H1 (cell line): ENCODE data around the gene IGFBP4. TPM values are rescaled to one million over a fixed set of nuclear protein-coding genes. Genes with fewer than 3 reads are reported as not detected.

Experiments used
- CTCF ChIA-PET: fragments of 300-600 bp; sonication (Branson Sonifier 250); formaldehyde crosslinking; loops from one replicate; lab custom pipeline; 2021; ENCODE audit not compliant: partially characterized antibody; lab: Charles Lee
- POLR2A ChIA-PET: fragments of 300-600 bp; sonication (Branson Sonifier 250); formaldehyde crosslinking; loops from one replicate; lab custom pipeline; 2021; ENCODE audit warnings: inconsistent platforms; ENCODE audit not compliant: partially characterized antibody; lab: Charles Lee
- DNase-seq, 2 experiments: peaks; one replicate each; pipeline versions ENCODE4 v3.0.0 to v3.0.0-alpha.2; 2010 to 2022; ENCODE audit warnings: low spot score in 2 of 2, low read depth in 1 of 2, mixed read lengths in 1 of 2
- FAIRE-seq: peaks from 2 replicates; lab custom pipeline; 2011; peaks lifted over from hg19 to GRCh38; lab: Jason Lieb, UNC
- H2AFZ ChIP-seq: 2 replicates; pipeline ENCODE4 v1.8.1; 2012; ENCODE audit warnings: low read length, inconsistent platforms
- H2AK5ac ChIP-seq: 2 replicates; pipeline ENCODE4 v1.6.1; 2013; ENCODE audit warnings: low read depth, low read length
- H2BK120ac ChIP-seq: replicated peaks from 2 replicates; pipeline ENCODE3; 2013; ENCODE audit warnings: low read depth, low read length, inconsistent platforms
- H2BK12ac ChIP-seq: 2 replicates; pipeline ENCODE4 v1.6.1; 2013; ENCODE audit warnings: low read depth, low read length
- H2BK15ac ChIP-seq: 2 replicates; pipeline ENCODE4 v1.6.1; 2013; ENCODE audit warnings: low read length
- H2BK20ac ChIP-seq: 2 replicates; pipeline ENCODE4 v1.6.1; 2013; ENCODE audit warnings: low read length
- H2BK5ac ChIP-seq: 2 replicates; pipeline ENCODE4 v1.6.1; 2013; ENCODE audit warnings: low read depth, low read length
- H3K14ac ChIP-seq: 2 replicates; pipeline ENCODE4 v1.6.1; 2013; ENCODE audit warnings: inconsistent platforms; ENCODE audit not compliant: insufficient read length
- H3K18ac ChIP-seq: 2 replicates; pipeline ENCODE4 v1.6.1; 2013; ENCODE audit warnings: low read length; ENCODE audit errors: extremely low read depth
- H3K23ac ChIP-seq: 2 replicates; pipeline ENCODE4 v1.6.1; 2013; ENCODE audit warnings: inconsistent platforms; ENCODE audit not compliant: insufficient read length
- H3K23me2 ChIP-seq: 2 replicates; pipeline ENCODE4 v1.6.1; 2013; ENCODE audit warnings: low read depth, low read length
- H3K27ac ChIP-seq: 2 replicates; pipeline ENCODE4 v1.6.1; 2011; ENCODE audit warnings: low read depth, low read length, inconsistent platforms
- H3K27me3 ChIP-seq, 4 experiments: replicated peaks in 1 of 4; 1 replicate in 1 of 4; 2 replicates in 3 of 4; pipeline versions ENCODE4 v1.6.1 to v1.8.1; 2011 to 2013; ENCODE audit warnings: low read length in 3 of 4, mild to moderate bottlenecking in 3 of 4, inconsistent platforms in 2 of 4, mixed read lengths in 2 of 4, moderate library complexity in 1 of 4; ENCODE audit not compliant: control insufficient read depth in 3 of 4, insufficient read depth in 3 of 4; ENCODE audit errors: extremely low read depth in 1 of 4
- H3K36me3 ChIP-seq, 4 experiments: 2 replicates each; pipeline versions ENCODE4 v1.6.1 to v1.8.1; 2011 to 2013; ENCODE audit warnings: mild to moderate bottlenecking in 4 of 4, low read length in 3 of 4, moderate library complexity in 2 of 4, control low read depth in 1 of 4, inconsistent platforms in 1 of 4; ENCODE audit not compliant: insufficient read depth in 4 of 4, control insufficient read depth in 2 of 4
- H3K4ac ChIP-seq: replicated peaks from 2 replicates; pipeline ENCODE3; 2013; ENCODE audit warnings: low read length, low read depth, mixed read lengths, inconsistent platforms; ENCODE audit not compliant: insufficient read length
- H3K4me1 ChIP-seq, 4 experiments: replicated peaks in 1 of 4; 1 replicate in 1 of 4; 2 replicates in 3 of 4; pipeline versions ENCODE4 v1.6.1 to v1.8.1; 2011 to 2013; ENCODE audit warnings: low read length in 3 of 4, inconsistent platforms in 2 of 4, mixed read lengths in 1 of 4; ENCODE audit not compliant: insufficient read depth in 4 of 4, control insufficient read depth in 3 of 4
- H3K4me2 ChIP-seq, 2 experiments: 2 replicates each; pipeline versions ENCODE4 v1.6.1 to v1.8.1; 2011 to 2013; ENCODE audit warnings: low read depth in 2 of 2, low read length in 2 of 2, control low read depth in 1 of 2, inconsistent platforms in 1 of 2, mild to moderate bottlenecking in 1 of 2; ENCODE audit not compliant: insufficient read depth in 1 of 2
- H3K4me3 ChIP-seq, 4 experiments: fragments of 200-600, 300-600 bp in 1 of 4; sonication (generic), shearing (Covaris generic), sonication (Bioruptor Twin) in 1 of 4; 2 replicates each; pipeline versions ENCODE4 v1.5.1 to v1.8.1; 2011 to 2016; ENCODE audit warnings: low read length in 4 of 4, low read depth in 3 of 4, control low read depth in 2 of 4, inconsistent platforms in 2 of 4, mild to moderate bottlenecking in 2 of 4, mixed read lengths in 1 of 4, moderate library complexity in 1 of 4; ENCODE audit not compliant: insufficient read depth in 2 of 4; ENCODE audit errors: extremely low read depth in 1 of 4
- H3K56ac ChIP-seq: replicated peaks from 2 replicates; pipeline ENCODE3; 2013; ENCODE audit warnings: low read depth, mild to moderate bottlenecking, mixed read lengths, low read length, inconsistent platforms; ENCODE audit not compliant: insufficient read length
- H3K79me1 ChIP-seq: 2 replicates; pipeline ENCODE4 v1.6.1; 2013; ENCODE audit warnings: low read depth, low read length, control low read depth
- H3K79me2 ChIP-seq, 2 experiments: 2 replicates each; pipeline versions ENCODE4 v1.6.1 to v1.8.1; 2012 to 2013; ENCODE audit warnings: low read length in 2 of 2, mild to moderate bottlenecking in 2 of 2, inconsistent platforms in 1 of 2; ENCODE audit not compliant: insufficient read depth in 2 of 2, control insufficient read depth in 1 of 2
- H3K9ac ChIP-seq, 4 experiments: replicated peaks in 1 of 4; 1 replicate in 1 of 4; 2 replicates in 3 of 4; pipeline versions ENCODE4 v1.6.1 to v1.8.1; 2011 to 2013; ENCODE audit warnings: low read depth in 3 of 4, low read length in 3 of 4, control low read depth in 2 of 4, mild to moderate bottlenecking in 2 of 4, moderate library complexity in 2 of 4, inconsistent platforms in 1 of 4; ENCODE audit errors: extremely low read depth in 1 of 4
- H3K9me3 ChIP-seq, 2 experiments: 2 replicates each; pipeline versions ENCODE4 v1.6.1 to v1.8.1; 2012 to 2013; ENCODE audit warnings: mild to moderate bottlenecking in 2 of 2, moderate library complexity in 2 of 2, control low read depth in 1 of 2, inconsistent platforms in 1 of 2, low read depth in 1 of 2, low read length in 1 of 2, mixed read lengths in 1 of 2; ENCODE audit not compliant: insufficient read depth in 2 of 2
- H4K20me1 ChIP-seq, 2 experiments: replicated peaks in 1 of 2; 2 replicates each; pipeline versions ENCODE3 to v1.8.1; 2011 to 2013; ENCODE audit warnings: inconsistent platforms in 2 of 2, low read length in 2 of 2, mild to moderate bottlenecking in 1 of 2; ENCODE audit not compliant: insufficient read depth in 2 of 2, control insufficient read depth in 1 of 2
- H4K5ac ChIP-seq: 2 replicates; pipeline ENCODE4 v1.6.1; 2013; ENCODE audit warnings: low read length, low read depth, mixed read lengths, inconsistent platforms; ENCODE audit not compliant: insufficient read length
- H4K8ac ChIP-seq: 2 replicates; pipeline ENCODE4 v1.8.0; 2013; ENCODE audit warnings: mild to moderate bottlenecking, moderate library complexity, low read length, inconsistent platforms; ENCODE audit not compliant: insufficient read depth; ENCODE audit errors: extremely low read depth
- H4K91ac ChIP-seq: replicated peaks from 2 replicates; pipeline ENCODE3; 2013; ENCODE audit warnings: low read length, mixed read lengths, inconsistent platforms; ENCODE audit not compliant: insufficient read length
- ASH2L ChIP-seq: fragments of 200-600, 300-600 bp; sonication (generic); IDR thresholded peaks from one replicate; pipeline ENCODE4 v1.7.1; 2017; ENCODE audit warnings: low read length
- ATF2 ChIP-seq: IDR thresholded peaks from 2 replicates; pipeline ENCODE4 v1.6.1; 2012; ENCODE audit warnings: low read length, inconsistent platforms
- CTCF ChIP-seq, 3 experiments: IDR thresholded peaks; 1 replicate in 2 of 3; 2 replicates in 1 of 3; pipeline versions ENCODE4 v1.5.1 to v1.6.1; 2011; ENCODE audit warnings: low read length in 3 of 3, mild to moderate bottlenecking in 3 of 3, inconsistent platforms in 2 of 3, low read depth in 1 of 3, moderate library complexity in 1 of 3; ENCODE audit not compliant: insufficient read depth in 1 of 3; ENCODE audit errors: control extremely low read depth in 1 of 3
- KDM4A ChIP-seq: IDR thresholded peaks from one replicate; pipeline ENCODE4 v1.7.1; 2012; ENCODE audit warnings: low read depth, mild to moderate bottlenecking, moderate library complexity, low read length, inconsistent platforms; ENCODE audit not compliant: severe bottlenecking
- TAF1 ChIP-seq: IDR thresholded peaks from 2 replicates; pipeline ENCODE4 v1.6.1; 2011; ENCODE audit warnings: mild to moderate bottlenecking, low read depth, low read length
- TAF7 ChIP-seq: optimal IDR thresholded peaks from 2 replicates; pipeline ENCODE3; 2011; ENCODE audit warnings: low read depth, mild to moderate bottlenecking, inconsistent platforms, low read length, moderate library complexity, borderline replicate concordance
- WGBS, 2 experiments: shearing (Covaris generic) in 1 of 2; methylation state at CpG; one replicate each; pipeline versions ENCODE4 v1.1.6 to v1.1.7; 2013 to 2015; ENCODE audit warnings: low lambda C conversion rate in 2 of 2, mixed read lengths in 2 of 2, inconsistent platforms in 1 of 2, low coverage in 1 of 2, missing lambda C conversion rate in 1 of 2; ENCODE audit not compliant: insufficient replicate concordance in 2 of 2, insufficient coverage in 1 of 2, insufficient read length in 1 of 2; ENCODE audit errors: extremely low coverage in 1 of 2, missing lambda C conversion rate in 1 of 2; 5-methylcytosine and 5-hydroxymethylcytosine counted together
- polyA plus RNA-seq, 7 experiments: library from polyadenylated mRNA; depleted of rRNA in 3 of 7; stranded (reverse) in 5 of 7; unstranded in 2 of 7; fragments of >200 nt in 5 of 7; fragments of 200-250 nt in 2 of 7; gene quantifications; 1 replicate in 5 of 7; 2 replicates in 1 of 7; 4 replicates in 1 of 7; pipeline versions ENCODE4 v1.2.1 to v1.2.3, GENCODE V29; 2011 to 2013; ENCODE audit warnings: missing spikeins in 2 of 7, mixed read lengths in 2 of 7
- total RNA-seq: library from RNA; stranded (reverse); fragmentation: NEBNext Ultra II Directional; extraction: Animal tissue kit (Norgen Biotek cat#: 25700); gene quantifications from 2 replicates; pipeline ENCODE4 v1.2.1, GENCODE V29; 2021

Gene IGFBP4
- total and polyA plus RNA-seq, 2 of the 8 experiments (the other 6 are each of a cell fraction or from before 2014, with no cell fraction given): 85.5 to 105 TPM

GRCh38 chr17:40442392-40443195 is 656 bp upstream of the IGFBP4 start:
- H3K23ac ChIP-seq: no peak overlapping the region
- no peak overlapping the region for H4K5ac ChIP-seq
- H2AK5ac ChIP-seq: no peak overlapping the region
- H3K9me3 ChIP-seq: no peaks in the 10 kb centered on the region
- peak overlapping the region; percentile 47 for H3K56ac ChIP-seq
- peak overlapping the region; percentile 60; the same call in 1 of the 2 replicates for H2BK12ac ChIP-seq
- H3K18ac ChIP-seq: peak overlapping the region; percentile 90
- H2BK15ac ChIP-seq: no peak overlapping the region
- peaks cover 7% of the 10 kb centered on the region for H3K79me1 ChIP-seq
- 32% methylated on average over 27 of the region's 29 CpGs; no CpG with 5 or more reads in 1 of the 2 experiments for WGBS, 2 experiments
- DNase-seq (no peak), FAIRE-seq (no peak)
- H3K9ac ChIP-seq: peak overlapping the region in 1 of 4 experiments; percentile 18; a peak in 2 of 7 replicates
- peaks cover 5 to 22% (median 13%) of the 10 kb centered on the region in 4 experiments for H3K4me1 ChIP-seq
- no peak overlapping the region; the same call in 1 of the 2 replicates for H2BK20ac ChIP-seq
- H3K79me2 ChIP-seq: peaks cover 0 to 30% of the 10 kb centered on the region in 2 experiments; a peak in 2 of 4 replicates
- peak overlapping the region; percentile 39; the same call in 1 of the 2 replicates for H3K27ac ChIP-seq
- H3K14ac ChIP-seq: no peak overlapping the region
- H2AFZ ChIP-seq: no peak overlapping the region
- H2BK5ac ChIP-seq: peak overlapping the region; percentile 60; the same call in 1 of the 2 replicates
- H3K4me2 ChIP-seq: peak overlapping the region; percentile 87 to 94
- H3K4me3 ChIP-seq: peak overlapping the region; percentile 36 to 68 (median 57)
- peak overlapping the region; percentile 48 for H3K4ac ChIP-seq
- CTCF ChIA-PET: interaction anchor here (0.8 to 28.2 kb wide), 17 partner anchors 11 to 117 kb away, joined by 3 to 739 read pairs (median 5); partner anchors contain the start of genes GJD3 and TOP2A
- H4K20me1 ChIP-seq: peaks cover 0 to 4% of the 10 kb centered on the region in 2 experiments
- H3K36me3 ChIP-seq: no peaks in the 10 kb centered on the region
- POLR2A ChIA-PET: interaction anchor here (0.7 to 3.2 kb wide), 11 partner anchors 16 to 65 kb away, joined by 3 to 20 read pairs (median 3); partner anchors contain the start of gene TOP2A
- peak overlapping the region; percentile 29 for H4K8ac ChIP-seq
- peaks cover 14% of the 10 kb centered on the region for H3K23me2 ChIP-seq
- H4K91ac ChIP-seq: peak overlapping the region; percentile 89
- H2BK120ac ChIP-seq: peak overlapping the region; percentile 96
- H3K27me3 ChIP-seq: peaks cover 0 to 4% (median 0%) of the 10 kb centered on the region in 4 experiments; a peak in 3 of 7 replicates
- TF ChIP-seq ATF2 (no peak), TAF7 (no peak), ASH2L (peak; percentile 45), CTCF (IDR thresholded peaks at IDR 0.05; ENCODE audit: control extremely low read depth in 1 of 3, insufficient read depth in 1 of 3, low read depth in 1 of 3, low read length in 3 of 3) (no peak), KDM4A (peak; percentile 17), TAF1 (no peak)
